ENCODE results near the gene TECPR2.

Gene TECPR2

GRCh38 chr14:102450206-102451063, 87.7 kb downstream of the TECPR2 start:
- no peak for TF ChIP-seq CTCF (IDR thresholded peaks at IDR 0.05)

GRCh38 chr14:102451064-102451352, 88.3 kb downstream of the TECPR2 start:
- no peak for TF ChIP-seq CTCF (IDR thresholded peaks at IDR 0.05)

GRCh38 chr14:102452302-102452701, 89.6 kb downstream of the TECPR2 start:
- no peak for TF ChIP-seq CTCF (IDR thresholded peaks at IDR 0.05)

GRCh38 chr14:102454711-102455110, 92.0 kb downstream of the TECPR2 start:
- no peak for TF ChIP-seq CTCF (IDR thresholded peaks at IDR 0.05)

- no peak for TF ChIP-seq CTCF (IDR thresholded peaks at IDR 0.05)
Observed at GRCh38 chr14:102457509-102457908, 94.8 kb downstream of the TECPR2 start.

GRCh38 chr14:102461490-102462338, 99.0 kb downstream of the TECPR2 start:
- no peak for TF ChIP-seq CTCF (IDR thresholded peaks at IDR 0.05)

- TF ChIP-seq CTCF (IDR thresholded peaks at IDR 0.05), result no peak
Observed at GRCh38 chr14:102462391-102462790, 99.7 kb downstream of the TECPR2 start.
